ENCODE results near the gene IFNAR2.

GRCh38 chr21:33197496-33197895 is 32.2 kb upstream of the IFNAR2 start:
- TF ChIP-seq CTCF (IDR thresholded peaks at IDR 0.05; ENCODE audit: low read depth, low read length) (no peak), EZH2phosphoT487 (IDR thresholded peaks at IDR 0.05; ENCODE audit: low read depth) (no peak)

Measured in OCI-LY3 (cell line).